ENCODE measurements around the gene ARHGAP6.
"Not testable (repeated sequence)": the region's sequence is repeated elsewhere in the genome, so short reads cannot be mapped to it uniquely, and the experiment has no call there.

Gene ARHGAP6

GRCh38 chrX:11273544-11273943, 392.2 kb downstream of the ARHGAP6 start:
- ATAC-seq, result no peak

GRCh38 chrX:11272863-11273262, 392.9 kb downstream of the ARHGAP6 start:
- no peak for ATAC-seq

- no peak for ATAC-seq
These were observed 393.4 kb downstream of the ARHGAP6 start for GRCh38 chrX:11272290-11272689.

GRCh38 chrX:11269996-11270395, 395.7 kb downstream of the ARHGAP6 start:
- no peak for ATAC-seq

GRCh38 chrX:11269006-11269405, 396.7 kb downstream of the ARHGAP6 start:
- no peak for ATAC-seq

DNA sequence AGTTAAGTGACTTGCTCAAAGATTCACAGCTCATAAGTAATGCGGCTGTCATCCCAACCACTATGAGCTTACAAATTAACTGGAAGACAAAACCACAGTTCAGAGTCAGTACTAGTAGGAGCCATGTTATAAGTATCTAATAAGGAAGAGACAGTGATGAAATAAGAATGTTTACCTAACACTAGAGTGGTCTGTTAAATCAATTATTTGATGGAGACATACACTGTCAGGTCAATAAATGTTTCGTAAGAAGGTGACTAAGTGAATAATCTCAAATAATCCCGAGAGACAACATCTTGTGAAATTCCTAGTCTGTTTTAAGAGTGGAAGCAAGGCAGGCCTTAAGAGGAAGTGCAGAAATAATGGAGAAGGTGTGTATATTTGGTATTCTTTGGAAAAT, 398.3 kb downstream of the ARHGAP6 start:
- ATAC-seq, result no peak

GRCh38 chrX:11266573-11267003, 399.1 kb downstream of the ARHGAP6 start:
- ATAC-seq, result no peak

DNA sequence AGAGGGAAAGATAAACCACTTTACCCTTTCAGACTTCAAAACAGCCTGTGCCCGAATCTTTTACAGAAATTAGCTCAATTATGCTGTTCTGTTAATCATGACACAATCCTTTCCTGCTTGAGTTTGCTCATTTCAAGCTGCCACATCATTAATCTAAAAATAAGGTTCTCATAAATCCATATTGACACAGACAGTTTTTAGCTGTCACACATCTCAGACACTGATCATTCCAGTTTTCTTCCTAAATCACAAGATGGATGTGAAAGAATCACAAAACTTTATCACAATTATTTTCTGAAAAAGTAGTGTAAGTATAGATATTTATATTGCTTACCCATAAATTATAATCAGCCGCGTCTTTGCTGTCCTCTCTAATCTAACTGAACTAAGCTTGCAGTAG, 400.4 kb downstream of the ARHGAP6 start:
- ATAC-seq, result no peak

DNA sequence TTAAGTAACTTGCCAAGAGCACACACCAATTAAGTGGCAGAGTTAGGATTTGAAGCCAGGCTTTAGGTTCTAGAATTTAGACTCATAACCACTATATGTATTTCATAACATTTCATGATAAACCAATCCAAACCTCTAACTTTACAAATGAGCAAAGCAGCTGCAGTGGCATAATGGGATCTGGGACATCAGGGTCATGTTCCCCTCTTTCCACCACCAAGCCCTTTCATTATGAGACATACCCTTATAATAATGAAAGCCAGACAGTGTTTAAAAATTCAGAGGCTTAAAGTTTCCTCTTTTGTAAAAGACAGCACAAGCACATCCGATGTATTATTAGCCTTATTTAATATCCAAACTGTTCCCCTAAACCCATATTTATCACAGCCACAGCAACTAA, 400.8 kb downstream of the ARHGAP6 start:
- no peak for ATAC-seq

DNA sequence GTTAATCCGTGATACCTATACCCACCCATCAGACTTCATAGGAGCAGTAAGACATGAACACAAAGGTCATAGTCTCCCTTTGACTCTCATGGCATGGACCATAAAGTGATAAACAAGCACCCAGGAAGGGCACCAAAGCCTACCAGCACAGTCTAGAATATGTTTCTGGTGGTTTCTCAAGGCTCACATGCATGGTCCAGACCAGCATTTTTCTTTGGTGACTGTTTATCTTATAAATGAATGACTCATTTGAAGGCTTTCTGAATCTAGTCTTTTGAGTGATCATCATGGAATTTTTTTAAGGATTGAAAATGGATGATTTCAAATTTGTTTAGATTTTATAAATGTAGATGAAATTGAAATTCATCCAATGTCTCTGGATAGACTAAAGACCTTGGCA, 404.5 kb downstream of the ARHGAP6 start:
- no peak for ATAC-seq

- ATAC-seq, result no peak
These were observed 406.3 kb downstream of the ARHGAP6 start for GRCh38 chrX:11259437-11259836.

GRCh38 chrX:11257711-11258110, 408.0 kb downstream of the ARHGAP6 start:
- ATAC-seq, result no peak

- ATAC-seq, result no peak
These were observed 408.4 kb downstream of the ARHGAP6 start for GRCh38 chrX:11257290-11257689.

- no peak for ATAC-seq
These were observed 411.2 kb downstream of the ARHGAP6 start for GRCh38 chrX:11254417-11255109.

DNA sequence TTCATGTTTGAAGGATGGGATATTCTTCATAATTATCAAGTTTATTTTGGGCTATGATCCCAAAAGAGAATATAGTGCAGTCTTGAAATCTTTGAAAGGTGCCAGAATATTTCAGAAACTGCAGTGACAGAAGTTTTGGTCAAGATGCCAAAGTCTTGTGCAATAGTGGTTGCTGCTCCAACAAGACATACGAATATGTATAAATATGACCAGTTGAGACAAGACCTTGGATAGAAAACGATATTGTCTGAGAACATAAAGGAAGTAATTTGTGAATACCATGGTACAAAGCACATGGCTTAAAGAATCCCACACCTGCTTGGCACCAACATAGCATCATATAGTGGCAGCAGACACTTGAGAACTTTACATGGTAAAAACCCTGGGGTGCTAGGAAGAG, 421.1 kb downstream of the ARHGAP6 start:
- ATAC-seq, result no peak

DNA sequence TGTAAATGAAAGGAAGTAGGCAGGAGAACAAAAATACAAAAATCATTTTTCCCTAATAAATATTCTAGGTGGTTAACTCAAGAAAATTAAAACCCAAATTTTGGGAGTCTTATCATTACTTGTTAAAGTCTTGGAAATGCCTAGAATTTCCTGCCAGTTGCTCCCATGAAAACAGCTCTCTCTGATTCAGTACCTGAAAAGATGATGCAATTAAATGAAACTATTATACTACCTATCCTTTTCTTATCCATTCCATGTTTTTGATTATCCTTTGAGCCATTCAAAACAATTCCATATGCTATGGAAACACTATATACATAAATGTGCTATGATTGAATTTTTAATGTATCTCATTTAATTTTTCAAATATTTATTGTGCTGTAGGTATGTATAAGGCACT, 423.0 kb downstream of the ARHGAP6 start:
- ATAC-seq, result no peak

GRCh38 chrX:11241720-11242119, 424.0 kb downstream of the ARHGAP6 start:
- no peak for ATAC-seq

DNA sequence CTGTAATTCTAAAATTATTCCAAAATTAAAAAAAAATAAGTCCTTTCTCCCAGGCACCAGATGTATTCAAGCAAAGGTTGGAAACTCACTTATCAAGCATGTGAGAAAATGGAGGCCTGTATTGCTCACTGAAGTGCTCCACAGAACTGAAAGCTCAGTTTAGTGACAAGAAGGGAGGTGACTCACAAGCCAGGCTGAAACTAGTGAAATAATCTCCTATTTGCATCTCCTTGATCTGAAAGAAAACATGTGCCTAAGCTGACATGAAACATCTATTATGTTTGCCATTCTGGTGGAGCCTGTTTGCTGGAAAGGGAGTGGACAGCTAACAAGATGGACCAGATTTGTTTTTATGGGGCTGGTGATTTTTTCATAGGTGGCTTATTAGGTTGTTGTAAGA, 426.5 kb downstream of the ARHGAP6 start:
- ATAC-seq, result no peak

GRCh38 chrX:11235377-11235776, 430.3 kb downstream of the ARHGAP6 start:
- ATAC-seq, result not testable (repeated sequence)

GRCh38 chrX:11215191-11215921, 450.4 kb downstream of the ARHGAP6 start:
- ATAC-seq, result no peak

- ATAC-seq, result no peak
These were observed 451.2 kb downstream of the ARHGAP6 start for GRCh38 chrX:11214346-11215190.

DNA sequence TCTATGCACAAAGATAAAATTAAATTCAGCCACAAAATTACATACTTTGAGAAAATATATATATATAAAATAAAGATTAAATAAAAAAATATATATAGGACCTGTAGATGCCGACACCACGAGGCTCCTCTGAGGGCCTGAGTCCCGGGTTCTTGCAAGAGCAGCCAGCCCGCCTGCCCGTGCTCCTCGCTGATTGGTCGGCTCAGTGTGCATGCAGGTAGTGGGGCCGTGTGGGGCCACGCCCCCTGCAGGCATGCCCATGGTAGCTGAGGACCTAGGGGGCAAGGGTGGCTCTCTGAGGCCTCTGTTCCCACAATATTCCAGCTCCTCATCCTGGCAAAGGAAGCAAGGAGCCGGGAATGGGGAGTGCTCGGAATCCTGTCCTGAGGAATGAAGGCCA, 453.0 kb downstream of the ARHGAP6 start:
- ATAC-seq, result no peak

DNA sequence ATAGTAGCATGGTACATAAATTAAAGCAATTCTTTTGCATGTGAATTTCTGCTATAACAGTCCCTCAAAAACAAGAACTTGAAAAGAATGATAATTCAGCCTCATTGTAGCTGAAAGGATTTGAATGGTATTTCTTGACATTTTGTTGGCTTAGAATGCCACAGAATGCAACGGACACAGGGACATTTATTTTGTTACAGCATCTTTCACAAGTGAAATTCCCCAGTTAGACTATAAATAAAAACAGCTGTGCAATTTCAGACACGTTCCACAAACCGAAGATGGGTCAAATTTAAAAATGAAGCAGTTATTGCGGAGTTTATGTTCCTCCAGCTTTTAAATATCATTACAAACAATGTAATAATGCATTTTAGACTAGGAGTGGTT, 455.3 kb downstream of the ARHGAP6 start:
- no peak for ATAC-seq
